Measurements from ENCODE around the gene LRIT1.

The LRIT1 gene

DNA sequence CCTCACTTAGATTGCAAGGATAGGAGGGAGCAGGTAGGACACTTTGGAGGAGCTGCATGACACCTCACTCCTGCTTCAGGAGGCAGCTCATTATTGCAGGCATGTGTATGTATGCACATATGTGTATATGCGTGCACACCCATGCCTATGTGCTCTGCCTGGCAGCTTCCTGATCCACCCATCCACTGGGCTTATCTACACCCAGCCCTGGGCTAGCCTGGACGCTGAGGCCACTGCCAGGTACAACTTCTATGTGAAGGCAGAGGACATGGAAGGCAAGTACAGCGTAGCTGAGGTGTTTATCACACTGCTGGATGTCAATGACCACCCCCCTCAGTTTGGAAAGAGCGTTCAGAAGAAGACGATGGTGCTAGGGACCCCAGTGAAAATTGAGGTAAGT, 29.3 kb downstream of the LRIT1 start:
- DNase-seq = no peak

DNA sequence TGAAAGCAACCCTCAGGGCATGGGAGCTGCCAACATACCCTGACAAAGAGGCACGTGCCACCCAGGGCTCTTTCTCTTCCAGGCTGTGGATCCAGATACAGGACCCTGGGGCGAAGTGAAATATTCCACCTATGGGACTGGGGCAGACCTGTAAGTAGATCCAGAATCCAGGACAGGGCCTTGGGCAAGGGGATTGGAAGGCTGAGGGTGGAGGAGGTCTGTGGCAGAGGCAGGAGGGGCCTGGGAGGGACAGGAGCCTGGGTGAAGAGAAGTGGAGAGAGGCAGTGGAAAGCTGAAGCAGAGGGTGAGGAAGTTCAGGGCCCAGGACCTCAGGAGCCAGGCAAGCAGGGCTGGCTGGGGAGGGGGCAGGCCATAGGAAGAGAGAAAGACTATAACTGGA, 29.8 kb downstream of the LRIT1 start:
- no peak for DNase-seq

DNA sequence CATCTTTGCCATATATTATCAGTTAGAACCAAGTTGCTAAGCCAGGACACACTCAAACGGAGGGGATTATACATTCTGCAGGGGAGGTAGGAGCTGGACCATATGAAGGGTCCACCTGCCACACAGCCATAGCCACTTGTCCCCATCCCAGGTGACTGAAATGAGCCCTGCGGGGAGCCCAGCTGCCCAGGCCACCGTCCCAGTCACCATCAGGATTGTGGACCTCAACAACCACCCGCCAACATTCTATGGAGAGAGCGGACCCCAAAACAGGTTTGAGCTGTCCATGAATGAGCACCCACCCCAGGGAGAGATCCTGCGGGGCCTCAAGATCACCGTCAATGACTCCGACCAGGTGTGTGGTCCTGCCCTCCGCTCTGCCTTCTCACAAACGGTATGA, 33.3 kb downstream of the LRIT1 start:
- DNase-seq = no peak

DNA sequence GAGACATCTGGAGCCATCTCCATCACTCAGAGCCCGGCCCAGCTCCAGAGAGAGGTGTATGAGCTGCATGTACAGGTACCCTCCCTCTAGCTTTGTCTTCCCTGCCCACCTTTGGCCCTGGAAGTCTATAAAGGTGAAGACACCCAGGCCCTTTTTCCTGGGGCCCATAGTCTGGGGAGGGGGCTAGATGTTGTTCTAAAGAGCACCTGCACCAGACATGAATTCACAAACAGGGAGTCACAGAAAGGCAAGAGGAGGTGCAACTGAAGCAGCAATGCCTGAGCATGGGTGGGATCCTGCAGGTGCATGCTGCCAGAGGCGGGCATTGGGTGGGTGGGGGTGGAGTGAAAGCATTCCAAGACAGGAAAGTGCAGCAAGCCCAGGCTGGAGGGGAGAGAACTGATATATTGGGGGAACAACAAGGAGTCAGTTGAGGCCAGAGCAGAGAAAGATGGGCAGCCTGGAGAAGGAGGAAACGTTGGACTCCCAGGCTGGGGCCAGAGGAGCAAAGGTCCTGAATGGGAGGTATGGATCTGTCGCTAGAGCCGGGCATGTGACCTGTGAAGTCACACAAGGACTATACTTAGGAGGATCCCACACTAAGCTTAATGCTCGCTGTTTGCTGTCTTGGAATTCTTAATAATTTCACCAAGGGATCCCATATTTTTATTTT, 35.4 kb downstream of the LRIT1 start:
- DNase-seq = no peak

DNA sequence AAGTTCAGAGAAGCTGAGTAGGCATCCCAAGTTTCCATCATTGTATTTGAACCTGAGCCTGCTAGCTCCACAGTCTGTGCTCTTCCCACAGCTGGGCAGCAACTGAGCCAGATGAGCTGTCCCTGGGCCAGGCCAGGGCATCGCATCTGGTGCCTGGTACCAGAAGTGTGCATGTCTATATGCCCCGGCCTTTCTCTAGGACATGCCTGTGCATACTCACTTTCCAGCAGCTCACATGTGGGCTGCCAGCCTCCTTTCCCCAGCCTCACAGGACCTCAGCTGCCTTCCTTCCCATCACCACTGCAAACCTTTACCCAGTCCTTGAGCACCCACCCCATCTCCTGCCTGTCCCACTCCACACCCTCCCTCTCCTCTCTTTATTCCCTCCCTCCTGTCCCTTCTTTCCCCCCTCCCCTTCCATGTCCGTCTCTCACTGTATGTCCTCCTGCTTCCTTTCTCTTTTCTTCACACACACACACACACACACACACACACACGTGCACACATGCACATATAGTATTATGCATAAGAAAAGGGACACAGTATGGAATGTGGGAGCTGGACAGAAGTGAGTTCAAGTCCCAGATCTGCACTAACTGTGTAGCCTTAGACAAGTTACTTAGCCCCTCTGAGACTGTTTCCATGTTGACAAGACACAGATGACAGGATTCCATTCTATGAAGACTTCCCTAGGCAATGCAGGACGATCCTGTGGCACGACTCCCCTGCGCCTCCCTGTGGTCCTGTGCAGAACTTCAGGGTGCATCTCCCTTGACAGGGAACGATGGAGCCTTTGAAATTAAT, 36.1 kb downstream of the LRIT1 start:
- peak; percentile 74 to 91 for DNase-seq

GRCh38 chr10:84204610-84205009, 36.7 kb downstream of the LRIT1 start:
- DNase-seq = no peak

GRCh38 chr10:84204122-84204521, 37.2 kb downstream of the LRIT1 start:
- peak; percentile 17 to 25 for DNase-seq

GRCh38 chr10:84202349-84202748, 39.0 kb downstream of the LRIT1 start:
- DNase-seq = no peak

DNA sequence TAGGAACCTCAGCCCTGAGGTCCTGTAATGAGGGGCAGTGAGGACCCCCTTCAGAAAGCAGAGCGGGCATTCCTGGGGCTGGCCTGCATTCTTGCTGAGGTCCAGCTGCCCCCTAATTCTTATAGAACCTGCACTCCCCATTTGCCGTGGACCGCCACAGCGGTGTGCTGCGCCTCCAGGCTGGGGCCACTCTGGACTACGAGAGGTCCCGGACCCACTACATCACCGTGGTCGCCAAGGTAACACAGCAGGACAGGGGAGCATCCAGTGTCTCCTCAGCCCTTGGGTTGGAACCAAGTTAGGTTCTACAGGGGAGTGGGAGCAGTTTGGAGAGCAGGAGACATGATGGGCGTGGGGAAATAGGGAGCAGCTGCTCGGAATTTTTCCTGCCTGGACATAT, 39.7 kb downstream of the LRIT1 start:
- no peak for DNase-seq

DNA sequence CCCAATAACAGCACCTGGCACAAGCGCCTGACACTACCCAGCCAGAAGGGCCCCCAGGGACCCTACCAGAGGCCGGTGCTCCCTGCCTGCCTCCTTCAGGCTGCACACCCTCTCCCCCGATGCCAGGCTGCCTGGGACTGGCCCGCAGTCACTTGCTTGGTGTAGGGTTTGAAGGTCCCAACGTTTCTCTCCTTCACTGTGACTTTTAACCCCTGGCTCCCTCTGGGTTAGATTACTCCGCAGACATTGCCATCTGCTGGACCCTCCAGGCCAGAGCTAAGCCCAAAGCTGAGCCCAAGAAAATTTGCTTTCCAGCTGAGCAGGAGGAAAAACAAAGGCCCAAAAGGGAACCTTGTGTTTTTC, 40.1 kb downstream of the LRIT1 start:
- no peak for DNase-seq

DNA sequence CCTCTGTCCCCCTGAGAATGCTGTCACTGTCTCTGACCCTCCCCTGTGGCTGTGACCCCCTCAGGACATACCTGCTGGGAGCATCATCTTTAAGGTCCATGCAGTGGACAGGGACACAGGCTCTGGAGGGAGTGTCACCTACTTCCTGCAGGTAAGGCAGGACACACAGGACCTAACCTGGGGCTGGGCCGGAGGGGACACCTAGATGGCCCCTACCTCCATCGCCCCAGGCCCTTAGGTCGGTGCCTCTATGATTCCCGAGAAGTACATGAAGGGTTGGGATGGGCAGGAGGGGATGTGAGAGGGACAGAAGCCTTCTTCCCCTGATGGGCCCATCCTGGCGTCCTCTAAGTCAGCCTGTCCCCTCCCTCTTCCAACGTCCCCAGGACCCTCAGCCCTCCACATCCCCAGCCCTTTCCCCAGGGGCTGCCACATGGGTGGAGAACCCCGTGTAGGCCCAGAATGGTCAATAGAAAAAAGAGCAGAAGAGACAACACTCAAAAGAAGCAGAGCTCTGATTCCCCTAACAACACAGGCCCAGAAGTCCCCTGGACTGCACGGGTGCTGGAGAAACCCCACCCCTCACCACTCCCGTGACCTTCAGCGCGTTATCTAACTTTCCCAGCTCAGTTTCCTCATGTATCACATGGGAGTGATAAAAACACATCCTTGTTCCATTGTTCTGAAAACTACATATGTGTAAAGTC, 40.7 kb downstream of the LRIT1 start:
- no peak for DNase-seq

DNA sequence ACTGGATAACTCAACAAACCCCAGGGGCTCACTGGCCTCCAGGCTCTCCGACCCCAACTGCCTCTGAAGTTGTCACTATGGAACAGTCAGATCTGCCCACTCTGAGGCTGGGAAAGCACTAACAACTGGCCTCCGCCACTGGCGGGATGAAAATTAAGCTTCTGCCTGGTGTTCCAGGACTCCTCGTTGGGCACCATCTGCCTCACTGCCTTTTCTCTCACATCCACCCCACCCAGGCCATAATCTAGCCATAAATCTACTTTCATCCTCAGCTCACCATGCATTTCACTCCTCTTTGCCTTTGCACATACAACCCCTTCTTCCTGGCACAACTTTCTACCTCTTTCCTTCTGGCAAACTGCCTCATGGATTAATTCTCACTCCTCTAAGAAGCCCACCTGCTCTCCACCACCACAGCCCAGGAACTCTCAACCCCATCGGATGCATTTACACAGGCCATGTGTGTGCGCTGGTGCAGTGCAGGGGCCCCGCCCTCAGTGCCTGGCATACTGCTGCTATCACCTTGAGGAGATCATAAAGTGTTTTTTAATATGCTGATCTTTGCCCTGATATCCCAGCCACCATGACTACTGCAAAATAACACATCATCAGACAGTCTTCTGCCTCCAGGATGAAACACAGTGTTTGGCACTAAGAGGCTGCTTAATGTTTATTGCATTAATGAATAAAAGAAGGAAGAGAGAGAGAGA, 43.0 kb downstream of the LRIT1 start:
- DNase-seq = no peak

GRCh38 chr10:84197643-84198042, 43.7 kb downstream of the LRIT1 start:
- no peak for DNase-seq

GRCh38 chr10:84196941-84197340, 44.4 kb downstream of the LRIT1 start:
- DNase-seq = no peak

GRCh38 chr10:84196083-84196482, 45.3 kb downstream of the LRIT1 start:
- DNase-seq = no peak

DNA sequence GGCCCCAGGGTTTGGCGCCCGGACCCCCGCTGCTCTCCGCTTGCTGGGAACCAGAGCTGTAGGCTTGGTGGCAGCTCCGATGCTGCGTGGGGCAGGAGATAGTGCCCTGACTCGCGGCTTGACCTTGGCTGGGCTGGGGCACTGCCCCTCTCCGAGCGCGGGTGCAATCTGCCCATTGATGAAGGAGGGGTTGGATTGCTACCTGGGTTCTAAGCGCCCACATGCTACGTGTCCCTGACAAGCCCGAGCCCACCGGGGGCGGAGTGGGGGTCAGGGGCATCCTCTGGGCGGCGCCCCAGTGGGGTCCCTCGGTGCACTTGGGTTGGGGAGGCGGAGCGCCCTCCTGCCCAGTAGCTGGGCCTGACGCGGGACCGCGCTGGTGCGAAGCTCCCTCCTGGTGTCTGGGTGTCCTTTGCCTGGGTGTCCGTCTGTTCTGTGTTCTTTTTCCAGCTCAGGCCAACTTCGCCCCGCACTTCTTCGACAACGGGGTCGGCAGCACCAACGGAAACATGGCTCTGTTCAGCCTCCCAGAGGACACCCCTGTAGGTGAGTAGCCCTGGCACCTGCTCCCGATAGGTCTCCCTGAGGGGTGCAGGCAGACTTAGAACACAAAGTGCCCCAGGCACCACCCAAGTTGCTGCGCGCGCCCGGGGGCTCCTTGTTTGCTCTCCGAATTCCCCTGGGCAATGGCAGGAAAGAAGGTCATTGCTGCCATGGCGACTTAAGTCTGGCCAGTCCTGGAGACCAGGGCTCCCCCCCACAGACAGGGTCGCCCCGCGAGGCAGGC, 46.1 kb downstream of the LRIT1 start:
- DNase-seq = no peak

DNA sequence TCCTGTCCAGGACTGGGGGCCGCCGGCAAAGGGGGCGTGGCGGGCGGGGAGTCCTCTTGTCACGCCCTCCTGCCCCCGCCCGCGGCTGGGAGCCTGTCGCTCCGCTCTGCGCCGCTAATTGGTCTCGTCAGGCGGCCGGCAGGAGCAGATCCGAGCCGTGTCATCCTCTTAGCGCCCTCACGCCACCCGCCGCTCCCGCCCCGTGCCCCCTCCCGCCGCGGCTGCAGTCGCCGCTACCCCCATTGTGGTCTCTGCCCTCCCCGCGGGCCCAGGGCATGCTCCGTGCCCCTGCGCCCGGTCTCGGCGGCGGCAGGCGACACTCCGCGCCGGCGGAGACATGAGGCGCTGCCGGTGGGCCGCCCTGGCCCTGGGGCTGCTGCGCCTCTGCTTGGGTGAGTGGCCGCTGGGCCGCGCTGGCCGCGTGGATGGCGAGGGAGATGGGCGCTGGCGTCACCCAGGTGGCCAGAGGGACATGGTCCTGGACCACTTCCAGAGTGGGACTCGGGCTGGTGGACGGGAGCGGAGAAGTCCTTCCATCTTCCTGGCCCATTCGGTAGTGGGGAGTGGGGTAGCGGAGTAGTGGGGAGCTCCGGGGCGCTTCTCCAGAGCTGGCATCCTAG, 46.8 kb downstream of the LRIT1 start, which contains the start of gene CDHR1:
TSS of gene CDHR1 (plus strand) at position 114 of the 620 bp plus-strand sequence. CDS start at position 338, 224 bp downstream.
- no peak for DNase-seq

- DNase-seq = no peak
These were observed 47.4 kb downstream of the LRIT1 start for GRCh38 chr10:84193846-84194423.

GRCh38 chr10:84193327-84193726, 48.0 kb downstream of the LRIT1 start:
- DNase-seq = no peak

GRCh38 chr10:84191106-84191505, 50.2 kb downstream of the LRIT1 start:
- DNase-seq = no peak

GRCh38 chr10:84190621-84191020, 50.7 kb downstream of the LRIT1 start:
- DNase-seq = no peak

- DNase-seq = no peak
These were observed 52.5 kb downstream of the LRIT1 start for GRCh38 chr10:84188815-84189214.

Measured in Kasumi-1 (cell line).